Stromal cell of bone marrow (primary cell): Measurements from ENCODE around the gene PROSER2.

Source experiments
- DNase-seq: peaks from one replicate; pipeline ENCODE4 v3.0.0-alpha.2; 2012; ENCODE audit warnings: low read depth

The PROSER2 gene

GRCh38 chr10:11823122-11823988 lies at the start of gene PROSER2:
PROSER2 (plus strand) TSS chr10:11823356; CDS start chr10:11852078, 28,722 bp downstream.
- DNase-seq, result peak; percentile 38

- DNase-seq, result no peak
Observed at GRCh38 chr10:11773761-11774441, 49.3 kb upstream of the PROSER2 start.

- no peak for DNase-seq
Observed at GRCh38 chr10:11775412-11775811, 47.7 kb upstream of the PROSER2 start.

- no peak for DNase-seq
Observed at GRCh38 chr10:11776080-11776479, 47.1 kb upstream of the PROSER2 start.

GRCh38 chr10:11781114-11781513 lies 42.0 kb upstream of the PROSER2 start:
- DNase-seq, result no peak

- peak; percentile 33 for DNase-seq
Observed at GRCh38 chr10:11782793-11783557, 40.2 kb upstream of the PROSER2 start.

GRCh38 chr10:11783558-11783865 lies 39.6 kb upstream of the PROSER2 start:
- DNase-seq, result no peak

GRCh38 chr10:11787374-11787773 lies 35.8 kb upstream of the PROSER2 start:
- DNase-seq, result no peak

GRCh38 chr10:11787846-11788245 lies 35.3 kb upstream of the PROSER2 start:
- no peak for DNase-seq

- no peak for DNase-seq
Observed at GRCh38 chr10:11789306-11789705, 33.9 kb upstream of the PROSER2 start.

GRCh38 chr10:11789956-11790355 lies 33.2 kb upstream of the PROSER2 start:
- DNase-seq, result no peak

- DNase-seq, result no peak
Observed at GRCh38 chr10:11793762-11794479, 29.2 kb upstream of the PROSER2 start.

GRCh38 chr10:11794566-11794965 lies 28.6 kb upstream of the PROSER2 start:
- DNase-seq, result no peak

GRCh38 chr10:11795101-11795920 lies 27.8 kb upstream of the PROSER2 start:
- no peak for DNase-seq

GRCh38 chr10:11796474-11796873 lies 26.7 kb upstream of the PROSER2 start:
- no peak for DNase-seq

GRCh38 chr10:11797281-11797680 lies 25.9 kb upstream of the PROSER2 start:
- no peak for DNase-seq

GRCh38 chr10:11797847-11798633 lies 25.1 kb upstream of the PROSER2 start:
- no peak for DNase-seq

GRCh38 chr10:11798845-11799735 lies 24.1 kb upstream of the PROSER2 start:
- no peak for DNase-seq

GRCh38 chr10:11799736-11800080 lies 23.4 kb upstream of the PROSER2 start:
- no peak for DNase-seq
